Smooth muscle cell (in vitro differentiated cells): ENCODE results near the gene GANAB. TPM values are rescaled to one million over a fixed set of nuclear protein-coding genes. Genes with fewer than 3 reads are reported as not detected.

Experiments
- DNase-seq: peaks from one replicate; lab custom pipeline; 2025; ENCODE audit not compliant: unreplicated experiment; lab: John Stamatoyannopoulos, UW
- H2AFZ ChIP-seq: fragments of 200-600 bp; sonication (generic); 2 replicates; pipeline ENCODE4 v1.6.0; 2016; ENCODE audit warnings: antibody characterized with exemption, low read depth, mild to moderate bottlenecking
- H3F3A ChIP-seq: fragments of 200-600 bp; sonication (generic); 2 replicates; pipeline ENCODE4 v1.6.0; 2017; ENCODE audit warnings: antibody characterized with exemption, low read depth
- H3K27ac ChIP-seq: fragments of 200-600 bp; sonication (generic); 2 replicates; pipeline ENCODE4 v1.5.1; 2016; ENCODE audit warnings: low read depth, mild to moderate bottlenecking
- H3K27me3 ChIP-seq: fragments of 200-600 bp; sonication (generic); 2 replicates; pipeline ENCODE4 v1.6.1; 2016; ENCODE audit warnings: low read depth, mild to moderate bottlenecking
- H3K36me3 ChIP-seq: fragments of 200-600 bp; sonication (generic); 2 replicates; pipeline ENCODE4 v1.5.1; 2016; ENCODE audit warnings: low read depth
- H3K4me1 ChIP-seq: fragments of 200-600 bp; sonication (generic); 2 replicates; pipeline ENCODE4 v1.5.1; 2016; ENCODE audit warnings: low read depth
- H3K4me2 ChIP-seq: fragments of 200-600 bp; sonication (generic); 2 replicates; pipeline ENCODE4 v1.6.0; 2016; ENCODE audit warnings: mild to moderate bottlenecking
- H3K4me3 ChIP-seq: fragments of 200-600 bp; sonication (generic); 2 replicates; pipeline ENCODE4 v1.5.1; 2016; ENCODE audit warnings: mild to moderate bottlenecking
- H3K79me2 ChIP-seq: fragments of 200-600 bp; sonication (generic); 2 replicates; pipeline ENCODE4 v1.6.0; 2016; ENCODE audit warnings: low read depth, mild to moderate bottlenecking
- H3K9ac ChIP-seq: fragments of 200-600 bp; sonication (generic); 2 replicates; pipeline ENCODE4 v1.6.0; 2016; ENCODE audit warnings: low read depth
- H3K9me3 ChIP-seq: fragments of 200-600 bp; sonication (generic); replicated peaks from 2 replicates; pipeline ENCODE4 v1.5.1; 2016; ENCODE audit warnings: low read depth
- H4K20me1 ChIP-seq: fragments of 200-600 bp; sonication (generic); 2 replicates; pipeline ENCODE4 v1.6.0; 2016; ENCODE audit warnings: low read depth
- CTCF ChIP-seq: fragments of 200-600 bp; sonication (generic); IDR thresholded peaks from 2 replicates; pipeline ENCODE4 v1.5.1; 2017; ENCODE audit warnings: borderline replicate concordance, mild to moderate bottlenecking, antibody characterized with exemption; ENCODE audit not compliant: insufficient read depth, poor library complexity, severe bottlenecking
- WGBS: methylation state at CpG from one replicate; pipeline ENCODE4 v1.1.7; 2016; ENCODE audit warnings: low lambda C conversion rate; 5-methylcytosine and 5-hydroxymethylcytosine counted together
- polyA plus RNA-seq: library from polyadenylated mRNA; unstranded; fragments of >200 nt; fragmentation: Nextera tagmentation; extraction: Ambion mirVana; gene quantifications from 2 replicates; pipeline ENCODE4 v1.2.1, GENCODE V29; 2016
- total RNA-seq: library from RNA; depleted of rRNA; stranded (reverse); fragments of >200 nt; gene quantifications from 2 replicates; pipeline ENCODE4 v1.2.3, GENCODE V29; 2014

Gene GANAB
- total and polyA plus RNA-seq, 2 experiments from 2014 or later, result 176 to 225 TPM

- H4K20me1 ChIP-seq, result peaks cover 20% of the 10 kb centered on the region
- no peaks in the 10 kb centered on the region for H3K27me3 ChIP-seq
- TF ChIP-seq CTCF, result no peak
- H3K27ac ChIP-seq, result no peak overlapping the region
- no peak overlapping the region for H2AFZ ChIP-seq
- H3K9me3 ChIP-seq, result no peaks in the 10 kb centered on the region
- DNase-seq, result no peak
- H3K36me3 ChIP-seq, result no peaks in the 10 kb centered on the region
- no peak overlapping the region for H3K4me3 ChIP-seq
- H3F3A ChIP-seq, result peaks cover 11% of the 10 kb centered on the region
- 97% methylated on average over 8 of the region's 8 CpGs for WGBS
- H3K79me2 ChIP-seq, result peaks cover 23% of the 10 kb centered on the region
- H3K4me2 ChIP-seq, result no peak overlapping the region
- peaks cover 19% of the 10 kb centered on the region for H3K4me1 ChIP-seq
- H3K9ac ChIP-seq, result no peak overlapping the region
Observed at GRCh38 chr11:62603776-62604299, 42.6 kb downstream of the GANAB start.

- Histone ChIP-seq H3K27ac (no peak overlapping the region), H2AFZ (no peak overlapping the region), H3K9ac (no peak overlapping the region), H3K36me3 (no peaks in the 10 kb centered on the region), H3K4me1 (peaks cover 19% of the 10 kb centered on the region), H3K79me2 (peaks cover 30% of the 10 kb centered on the region), H3F3A (peaks cover 11% of the 10 kb centered on the region), H3K4me3 (no peak overlapping the region), H3K27me3 (no peaks in the 10 kb centered on the region), H3K4me2 (peak overlapping the region; percentile 92), H3K9me3 (no peaks in the 10 kb centered on the region), H4K20me1 (peaks cover 27% of the 10 kb centered on the region)
- TF ChIP-seq CTCF, result no peak
- no peak for DNase-seq
- 69% methylated on average over 12 of the region's 13 CpGs for WGBS
Observed at GRCh38 chr11:62603072-62603408, 43.4 kb downstream of the GANAB start.

- H3K4me2 ChIP-seq, result peak overlapping the region; percentile 92
- peak overlapping the region; percentile 91 for H3K4me3 ChIP-seq
- H3K9ac ChIP-seq, result peak overlapping the region; percentile 35
- peak overlapping the region; percentile 65 for H3K27ac ChIP-seq
- peak overlapping the region; percentile 50 for H2AFZ ChIP-seq
- no peak for TF ChIP-seq CTCF
- peaks cover 19% of the 10 kb centered on the region for H3K4me1 ChIP-seq
- peaks cover 11% of the 10 kb centered on the region for H3F3A ChIP-seq
- peaks cover 30% of the 10 kb centered on the region for H3K79me2 ChIP-seq
- DNase-seq, result no peak
- 3% methylated on average over 57 of the region's 96 CpGs for WGBS
- no peaks in the 10 kb centered on the region for H3K36me3 ChIP-seq
- peaks cover 31% of the 10 kb centered on the region for H4K20me1 ChIP-seq
- H3K9me3 ChIP-seq, result no peaks in the 10 kb centered on the region
- H3K27me3 ChIP-seq, result no peaks in the 10 kb centered on the region
Observed at GRCh38 chr11:62602141-62603071, 44.0 kb downstream of the GANAB start.
